ENCODE measurements around the gene PDLIM5. TPM values are rescaled to one million over a fixed set of nuclear protein-coding genes. Genes with fewer than 3 reads are reported as not detected.
"Not testable (repeated sequence)": the region's sequence is repeated elsewhere in the genome, so short reads cannot be mapped to it uniquely, and the experiment has no call there.

The PDLIM5 gene
- total and polyA plus RNA-seq, 11 donors: 262 to 1,378 (median 1,035) TPM

GRCh38 chr4:94653095-94653649 lies 201.4 kb downstream of the PDLIM5 start:
- Histone ChIP-seq H3K4me1 (peaks cover 0 to 38% (median 21%) of the 10 kb centered on the region in 12 donors), H3K36me3 (peaks cover 0 to 79% (median 54%) of the 10 kb centered on the region in 9 donors), H3K9me3 (no peaks in the 10 kb centered on the region), H3K4me3 (no peak overlapping the region), H3K27ac (no peak overlapping the region), H3K27me3 (no peaks in the 10 kb centered on the region)
- TF ChIP-seq CTCF (IDR thresholded peaks at IDR 0.05) (no peak), POLR2A (IDR thresholded peaks at IDR 0.05) (no peak)
- DNase-seq: no peak
- WGBS, 4 donors: 59 to 71% (median 63%) methylated on average over 3 of the region's 3 CpGs
- intact Hi-C loops (cut with DNase I): no loop called here
- no peak for ATAC-seq

GRCh38 chr4:94653984-94654609 lies 202.4 kb downstream of the PDLIM5 start:
- intact Hi-C loops (cut with DNase I): no loop called here
- DNase-seq (no peak), ATAC-seq (no peak)
- H3K36me3 ChIP-seq: peaks cover 0 to 80% (median 54%) of the 10 kb centered on the region in 9 donors
- H3K9me3 ChIP-seq: no peaks in the 10 kb centered on the region
- peaks cover 0 to 38% (median 21%) of the 10 kb centered on the region in 12 donors for H3K4me1 ChIP-seq
- H3K4me3 ChIP-seq: no peak overlapping the region
- no peak overlapping the region for H3K27ac ChIP-seq
- TF ChIP-seq CTCF (IDR thresholded peaks at IDR 0.05) (no peak), POLR2A (IDR thresholded peaks at IDR 0.05) (no peak)
- 91 to 95% (median 92%) methylated on average over 3 of the region's 3 CpGs for WGBS, 4 donors
- H3K27me3 ChIP-seq: no peaks in the 10 kb centered on the region

GRCh38 chr4:94654714-94655113 lies 203.0 kb downstream of the PDLIM5 start:
- no peak overlapping the region for H3K27ac ChIP-seq
- no peaks in the 10 kb centered on the region for H3K27me3 ChIP-seq
- H3K36me3 ChIP-seq: peaks cover 0 to 82% (median 54%) of the 10 kb centered on the region in 9 donors
- H3K9me3 ChIP-seq: no peaks in the 10 kb centered on the region
- no peak for TF ChIP-seq POLR2A (IDR thresholded peaks at IDR 0.05)
- no peak for TF ChIP-seq CTCF (IDR thresholded peaks at IDR 0.05)
- DNase-seq (no peak), ATAC-seq (no peak)
- intact Hi-C loops (cut with DNase I): no loop called here
- no peak overlapping the region for H3K4me3 ChIP-seq
- WGBS, 4 donors: 91 to 97% (median 95%) methylated on average over 3 of the region's 3 CpGs
- H3K4me1 ChIP-seq: peaks cover 0 to 34% (median 20%) of the 10 kb centered on the region in 12 donors

GRCh38 chr4:94660614-94661013 lies 208.9 kb downstream of the PDLIM5 start:
- ATAC-seq: peak in 1 of 4 donors; percentile 18
- DNase-seq: no peak
- intact Hi-C loops (cut with DNase I): no loop called here
- no peak overlapping the region for H3K27ac ChIP-seq
- 56 to 75% (median 71%) methylated on average over 3 of the region's 3 CpGs for WGBS, 4 donors
- TF ChIP-seq POLR2A (IDR thresholded peaks at IDR 0.05) (no peak), CTCF (IDR thresholded peaks at IDR 0.05) (no peak)
- peaks cover 0 to 96% (median 74%) of the 10 kb centered on the region in 9 donors for H3K36me3 ChIP-seq
- no peaks in the 10 kb centered on the region for H3K9me3 ChIP-seq
- H3K27me3 ChIP-seq: no peaks in the 10 kb centered on the region
- H3K4me1 ChIP-seq: no peaks in the 10 kb centered on the region
- no peak overlapping the region for H3K4me3 ChIP-seq

- H3K36me3 ChIP-seq: peaks cover 0 to 88% (median 52%) of the 10 kb centered on the region in 9 donors
- H3K9me3 ChIP-seq; H3K27me3 ChIP-seq; H3K4me3 ChIP-seq; H3K4me1 ChIP-seq; intact Hi-C loops (cut with DNase I); H3K27ac ChIP-seq; DNase-seq; ATAC-seq: not testable (repeated sequence)
- 92 to 99% (median 95%) methylated on average over 5 of the region's 5 CpGs for WGBS, 4 donors
These were observed 213.3 kb downstream of the PDLIM5 start for GRCh38 chr4:94665021-94665420.
